PC-3 (cell line): ENCODE results near the gene OSTC.

ENCODE experiments used
- EZH2 ChIP-seq: fragments of 300-600 bp; sonication (generic); IDR thresholded peaks from one replicate; pipeline ENCODE4 v1.6.1; 2017; ENCODE audit warnings: antibody characterized with exemption, mild to moderate bottlenecking, low read length; ENCODE audit not compliant: unreplicated experiment
- TF ChIP-seq, protein P1 (sequence below): fragments of 300-600 bp; sonication (generic); conservative IDR thresholded peaks from 2 replicates; pipeline ENCODE4 v1.5.1; 2017; ENCODE audit warnings: antibody characterized with exemption, low read depth, mild to moderate bottlenecking, low read length

DNA sequence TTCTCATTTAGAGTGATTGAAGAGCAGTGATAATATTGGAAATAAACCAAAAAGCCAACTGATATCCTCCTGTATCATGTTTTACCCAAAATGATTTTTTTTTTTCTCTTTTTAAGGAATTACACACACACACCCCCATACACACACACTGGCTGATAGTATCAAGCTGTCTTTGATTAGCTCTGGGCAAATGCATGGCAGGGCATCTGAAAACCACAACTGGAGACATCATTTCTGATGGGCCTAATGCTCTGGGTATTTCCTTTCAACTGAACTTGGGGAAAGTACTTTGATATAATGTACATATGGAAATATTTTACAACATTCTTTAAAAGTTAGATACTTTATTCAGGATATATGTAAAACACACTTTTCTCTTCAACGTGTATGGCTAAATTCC lies 14.2 kb upstream of the OSTC start:
- TF ChIP-seq, protein P1, sequence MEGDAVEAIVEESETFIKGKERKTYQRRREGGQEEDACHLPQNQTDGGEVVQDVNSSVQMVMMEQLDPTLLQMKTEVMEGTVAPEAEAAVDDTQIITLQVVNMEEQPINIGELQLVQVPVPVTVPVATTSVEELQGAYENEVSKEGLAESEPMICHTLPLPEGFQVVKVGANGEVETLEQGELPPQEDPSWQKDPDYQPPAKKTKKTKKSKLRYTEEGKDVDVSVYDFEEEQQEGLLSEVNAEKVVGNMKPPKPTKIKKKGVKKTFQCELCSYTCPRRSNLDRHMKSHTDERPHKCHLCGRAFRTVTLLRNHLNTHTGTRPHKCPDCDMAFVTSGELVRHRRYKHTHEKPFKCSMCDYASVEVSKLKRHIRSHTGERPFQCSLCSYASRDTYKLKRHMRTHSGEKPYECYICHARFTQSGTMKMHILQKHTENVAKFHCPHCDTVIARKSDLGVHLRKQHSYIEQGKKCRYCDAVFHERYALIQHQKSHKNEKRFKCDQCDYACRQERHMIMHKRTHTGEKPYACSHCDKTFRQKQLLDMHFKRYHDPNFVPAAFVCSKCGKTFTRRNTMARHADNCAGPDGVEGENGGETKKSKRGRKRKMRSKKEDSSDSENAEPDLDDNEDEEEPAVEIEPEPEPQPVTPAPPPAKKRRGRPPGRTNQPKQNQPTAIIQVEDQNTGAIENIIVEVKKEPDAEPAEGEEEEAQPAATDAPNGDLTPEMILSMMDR = no peak
- TF ChIP-seq EZH2 = no peak
